ENCODE data around the gene ORMDL2.

ORMDL2 gene

GRCh38 chr12:55823419-55823818 lies 5.6 kb downstream of the ORMDL2 start:
- Histone ChIP-seq H3K4me2 (ENCODE audit: low read length) (no peak overlapping the region), H4K20me1 (ENCODE audit: insufficient read depth, low read length) (no peaks in the 10 kb centered on the region; the same call in 1 of the 2 replicates), H3K27me3 (ENCODE audit: low read depth, low read length) (no peaks in the 10 kb centered on the region), H3K36me3 (replicated peaks; ENCODE audit: low read depth, low read length) (peaks cover 63% of the 10 kb centered on the region), H3K79me2 (ENCODE audit: low read length) (peaks cover 49% of the 10 kb centered on the region), H3K9me3 (ENCODE audit: insufficient read depth, low read length) (no peaks in the 10 kb centered on the region), H2AFZ (ENCODE audit: low read depth, low read length) (no peak overlapping the region), H3K4me1 (ENCODE audit: low read length) (peaks cover 20% of the 10 kb centered on the region), H3K27ac (ENCODE audit: low read length) (no peak overlapping the region), H3K4me3 (ENCODE audit: low read length) (no peak overlapping the region), H3K9ac (ENCODE audit: low read length) (no peak overlapping the region)
- TF ChIP-seq EZH2phosphoT487 (IDR thresholded peaks at IDR 0.05; ENCODE audit: low read depth) = no peak
- TF ChIP-seq, protein P1, sequence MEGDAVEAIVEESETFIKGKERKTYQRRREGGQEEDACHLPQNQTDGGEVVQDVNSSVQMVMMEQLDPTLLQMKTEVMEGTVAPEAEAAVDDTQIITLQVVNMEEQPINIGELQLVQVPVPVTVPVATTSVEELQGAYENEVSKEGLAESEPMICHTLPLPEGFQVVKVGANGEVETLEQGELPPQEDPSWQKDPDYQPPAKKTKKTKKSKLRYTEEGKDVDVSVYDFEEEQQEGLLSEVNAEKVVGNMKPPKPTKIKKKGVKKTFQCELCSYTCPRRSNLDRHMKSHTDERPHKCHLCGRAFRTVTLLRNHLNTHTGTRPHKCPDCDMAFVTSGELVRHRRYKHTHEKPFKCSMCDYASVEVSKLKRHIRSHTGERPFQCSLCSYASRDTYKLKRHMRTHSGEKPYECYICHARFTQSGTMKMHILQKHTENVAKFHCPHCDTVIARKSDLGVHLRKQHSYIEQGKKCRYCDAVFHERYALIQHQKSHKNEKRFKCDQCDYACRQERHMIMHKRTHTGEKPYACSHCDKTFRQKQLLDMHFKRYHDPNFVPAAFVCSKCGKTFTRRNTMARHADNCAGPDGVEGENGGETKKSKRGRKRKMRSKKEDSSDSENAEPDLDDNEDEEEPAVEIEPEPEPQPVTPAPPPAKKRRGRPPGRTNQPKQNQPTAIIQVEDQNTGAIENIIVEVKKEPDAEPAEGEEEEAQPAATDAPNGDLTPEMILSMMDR (IDR thresholded peaks at IDR 0.05; ENCODE audit: low read depth, low read length) = no peak

GRCh38 chr12:55824726-55825125 lies 6.9 kb downstream of the ORMDL2 start:
- Histone ChIP-seq H3K79me2 (ENCODE audit: low read length) (peaks cover 44% of the 10 kb centered on the region), H2AFZ (ENCODE audit: low read depth, low read length) (no peak overlapping the region), H3K9ac (ENCODE audit: low read length) (no peak overlapping the region), H3K4me3 (ENCODE audit: low read length) (no peak overlapping the region), H3K4me1 (ENCODE audit: low read length) (peaks cover 17% of the 10 kb centered on the region), H3K9me3 (ENCODE audit: insufficient read depth, low read length) (no peaks in the 10 kb centered on the region), H3K27ac (ENCODE audit: low read length) (no peak overlapping the region), H3K4me2 (ENCODE audit: low read length) (no peak overlapping the region), H4K20me1 (ENCODE audit: insufficient read depth, low read length) (no peaks in the 10 kb centered on the region; the same call in 1 of the 2 replicates), H3K36me3 (replicated peaks; ENCODE audit: low read depth, low read length) (peaks cover 55% of the 10 kb centered on the region), H3K27me3 (ENCODE audit: low read depth, low read length) (no peaks in the 10 kb centered on the region)
- no peak for TF ChIP-seq EZH2phosphoT487 (IDR thresholded peaks at IDR 0.05; ENCODE audit: low read depth)
- TF ChIP-seq, protein P1 (IDR thresholded peaks at IDR 0.05; ENCODE audit: low read depth, low read length) = no peak

- Histone ChIP-seq H3K9ac (ENCODE audit: low read length) (no peak overlapping the region), H3K27me3 (ENCODE audit: low read depth, low read length) (no peaks in the 10 kb centered on the region), H3K9me3 (ENCODE audit: insufficient read depth, low read length) (no peaks in the 10 kb centered on the region), H4K20me1 (ENCODE audit: insufficient read depth, low read length) (no peaks in the 10 kb centered on the region; the same call in 1 of the 2 replicates), H3K36me3 (replicated peaks; ENCODE audit: low read depth, low read length) (peaks cover 26% of the 10 kb centered on the region), H3K4me1 (ENCODE audit: low read length) (peaks cover 25% of the 10 kb centered on the region), H3K79me2 (ENCODE audit: low read length) (peaks cover 55% of the 10 kb centered on the region), H2AFZ (ENCODE audit: low read depth, low read length) (no peak overlapping the region), H3K27ac (ENCODE audit: low read length) (no peak overlapping the region), H3K4me2 (ENCODE audit: low read length) (no peak overlapping the region), H3K4me3 (ENCODE audit: low read length) (no peak overlapping the region)
- no peak for TF ChIP-seq EZH2phosphoT487 (IDR thresholded peaks at IDR 0.05; ENCODE audit: low read depth)
- TF ChIP-seq, protein P1 (IDR thresholded peaks at IDR 0.05; ENCODE audit: low read depth, low read length) = no peak
Observed at GRCh38 chr12:55827806-55828205, 10.0 kb downstream of the ORMDL2 start.

DNA sequence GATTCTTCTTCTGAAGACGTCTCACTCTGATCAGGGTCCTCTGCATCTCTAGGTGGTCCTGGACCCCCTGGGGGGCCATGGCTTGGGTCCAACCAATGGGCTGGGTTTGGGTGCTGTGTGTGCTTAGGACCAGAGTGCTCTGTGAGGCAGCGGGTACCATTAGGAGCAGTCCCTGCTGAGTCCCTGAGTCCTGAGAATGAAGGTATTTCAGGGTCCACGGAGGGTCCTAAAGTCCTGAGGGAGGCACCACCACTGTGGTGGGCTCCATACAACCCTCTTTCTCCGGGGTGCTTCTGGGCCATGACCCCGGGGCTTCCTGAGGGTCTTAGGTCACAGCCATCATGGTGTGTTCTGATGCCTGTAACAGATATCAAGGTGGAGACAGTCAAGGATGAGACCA lies 10.5 kb downstream of the ORMDL2 start:
- no peaks in the 10 kb centered on the region for H3K9me3 ChIP-seq (ENCODE audit: insufficient read depth, low read length)
- H3K79me2 ChIP-seq (ENCODE audit: low read length) = peaks cover 55% of the 10 kb centered on the region
- H3K27me3 ChIP-seq (ENCODE audit: low read depth, low read length) = no peaks in the 10 kb centered on the region
- TF ChIP-seq, protein P1 (IDR thresholded peaks at IDR 0.05; ENCODE audit: low read depth, low read length) = no peak
- no peak for TF ChIP-seq EZH2phosphoT487 (IDR thresholded peaks at IDR 0.05; ENCODE audit: low read depth)
- peak overlapping the region; percentile 49; the same call in 1 of the 2 replicates for H3K9ac ChIP-seq (ENCODE audit: low read length)
- peak overlapping the region; percentile 87 for H3K4me3 ChIP-seq (ENCODE audit: low read length)
- H3K27ac ChIP-seq (ENCODE audit: low read length) = no peak overlapping the region
- peaks cover 21% of the 10 kb centered on the region for H3K36me3 ChIP-seq (replicated peaks; ENCODE audit: low read depth, low read length)
- H3K4me1 ChIP-seq (ENCODE audit: low read length) = peaks cover 25% of the 10 kb centered on the region
- H2AFZ ChIP-seq (ENCODE audit: low read depth, low read length) = no peak overlapping the region
- peak overlapping the region; percentile 87 for H3K4me2 ChIP-seq (ENCODE audit: low read length)
- H4K20me1 ChIP-seq (ENCODE audit: insufficient read depth, low read length) = no peaks in the 10 kb centered on the region; the same call in 1 of the 2 replicates

All from OCI-LY3 (cell line).